Glutamatergic neuron (in vitro differentiated cells): Measurements from ENCODE around the gene GPC6. TPM values are rescaled to one million over a fixed set of nuclear protein-coding genes. Genes with fewer than 3 reads are reported as not detected.

Source experiments
- DNase-seq: peaks from one replicate; pipeline ENCODE4 v3.0.0; 2022
- H3K27ac Mint-ChIP-seq: one replicate; pipeline ENCODE4 v1.8.0; 2020; ENCODE audit warnings: mild to moderate bottlenecking, mixed read lengths, inconsistent platforms; ENCODE audit not compliant: unreplicated experiment
- H3K27me3 Mint-ChIP-seq: one replicate; pipeline ENCODE4 v1.8.0; 2020; ENCODE audit warnings: mild to moderate bottlenecking, moderate library complexity, mixed read lengths, inconsistent platforms; ENCODE audit not compliant: unreplicated experiment
- H3K36me3 Mint-ChIP-seq: one replicate; pipeline ENCODE4 v1.8.0; 2020; ENCODE audit warnings: mild to moderate bottlenecking, mixed read lengths, inconsistent platforms; ENCODE audit not compliant: unreplicated experiment
- H3K4me1 Mint-ChIP-seq: one replicate; pipeline ENCODE4 v1.8.0; 2020; ENCODE audit warnings: mild to moderate bottlenecking, low read depth, mixed read lengths, inconsistent platforms; ENCODE audit not compliant: unreplicated experiment
- H3K4me3 Mint-ChIP-seq: one replicate; pipeline ENCODE4 v1.8.0; 2020; ENCODE audit warnings: mild to moderate bottlenecking, mixed read lengths, inconsistent platforms; ENCODE audit not compliant: unreplicated experiment
- H3K9me3 Mint-ChIP-seq: one replicate; pipeline ENCODE4 v1.8.0; 2020; ENCODE audit warnings: mild to moderate bottlenecking, moderate library complexity, mixed read lengths, inconsistent platforms; ENCODE audit not compliant: unreplicated experiment
- CTCF ChIP-seq: fragments of 200-600 bp; sonication (generic); IDR thresholded peaks from one replicate; pipeline ENCODE4 v1.5.0; 2021; ENCODE audit not compliant: partially characterized antibody, unreplicated experiment
- total RNA-seq: library from RNA; stranded (reverse); fragmentation: NEBNext Ultra II Directional; extraction: Animal tissue kit (Norgen Biotek cat#: 25700); gene quantifications from one replicate; pipeline ENCODE4 v1.2.1, GENCODE V29; 2021; ENCODE audit not compliant: unreplicated experiment

The GPC6 gene
- total RNA-seq, 1 donor from 2014 or later: 11.8 TPM

- no peak for DNase-seq
- Mint-ChIP-seq H3K4me1 (peaks cover 47% of the 10 kb centered on the region), H3K27ac (no peak overlapping the region), H3K4me3 (no peak overlapping the region), H3K36me3 (no peaks in the 10 kb centered on the region), H3K9me3 (peaks cover 2% of the 10 kb centered on the region), H3K27me3 (peaks cover 3% of the 10 kb centered on the region)
- no peak for TF ChIP-seq CTCF
Measured at GRCh38 chr13:94328381-94329041, 1101.9 kb downstream of the GPC6 start.

GRCh38 chr13:94329277-94329676 lies 1102.7 kb downstream of the GPC6 start:
- H3K9me3 Mint-ChIP-seq: peaks cover 2% of the 10 kb centered on the region
- no peak for TF ChIP-seq CTCF
- H3K4me3 Mint-ChIP-seq: no peak overlapping the region
- no peak overlapping the region for H3K27ac Mint-ChIP-seq
- no peaks in the 10 kb centered on the region for H3K36me3 Mint-ChIP-seq
- H3K27me3 Mint-ChIP-seq: peaks cover 3% of the 10 kb centered on the region
- DNase-seq: no peak
- H3K4me1 Mint-ChIP-seq: peaks cover 43% of the 10 kb centered on the region

DNA sequence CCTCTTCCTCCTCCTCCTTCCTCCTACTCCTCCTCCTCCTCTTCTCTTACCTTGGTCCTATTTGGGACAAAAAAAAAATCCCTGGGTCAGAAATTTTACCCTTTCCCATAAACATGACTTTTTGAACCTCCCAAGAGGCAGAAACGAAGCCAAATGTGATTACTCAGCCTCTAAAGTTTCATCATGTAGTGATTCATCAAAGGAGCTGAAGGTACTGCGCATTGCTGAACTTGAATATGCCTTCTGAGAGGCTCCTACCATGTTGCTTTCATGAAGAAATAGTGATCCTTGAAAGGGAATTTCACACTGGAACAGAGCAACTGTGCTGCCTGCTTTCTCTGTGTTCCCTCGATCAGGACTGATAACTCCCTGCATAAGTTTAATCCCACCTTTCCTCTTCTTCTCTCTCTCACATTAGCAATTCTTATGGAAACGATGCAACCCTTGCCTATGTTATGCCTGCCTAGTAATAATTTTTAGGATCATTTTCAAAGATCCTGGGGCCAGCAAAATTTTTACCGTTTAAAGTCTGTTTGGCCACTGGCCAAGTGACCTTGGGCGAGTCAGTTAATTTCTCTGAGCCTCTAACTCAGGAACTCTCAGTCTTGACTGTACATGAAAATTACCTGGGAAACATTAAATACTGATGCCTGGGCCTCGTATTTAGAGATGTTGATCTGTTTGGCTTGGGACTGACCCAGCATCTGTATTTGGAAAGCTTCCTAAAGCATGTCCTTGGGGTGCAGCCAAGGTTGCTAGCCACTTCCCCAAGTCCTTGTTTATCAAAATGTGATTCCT lies 1103.3 kb downstream of the GPC6 start:
- no peaks in the 10 kb centered on the region for H3K36me3 Mint-ChIP-seq

DNA sequence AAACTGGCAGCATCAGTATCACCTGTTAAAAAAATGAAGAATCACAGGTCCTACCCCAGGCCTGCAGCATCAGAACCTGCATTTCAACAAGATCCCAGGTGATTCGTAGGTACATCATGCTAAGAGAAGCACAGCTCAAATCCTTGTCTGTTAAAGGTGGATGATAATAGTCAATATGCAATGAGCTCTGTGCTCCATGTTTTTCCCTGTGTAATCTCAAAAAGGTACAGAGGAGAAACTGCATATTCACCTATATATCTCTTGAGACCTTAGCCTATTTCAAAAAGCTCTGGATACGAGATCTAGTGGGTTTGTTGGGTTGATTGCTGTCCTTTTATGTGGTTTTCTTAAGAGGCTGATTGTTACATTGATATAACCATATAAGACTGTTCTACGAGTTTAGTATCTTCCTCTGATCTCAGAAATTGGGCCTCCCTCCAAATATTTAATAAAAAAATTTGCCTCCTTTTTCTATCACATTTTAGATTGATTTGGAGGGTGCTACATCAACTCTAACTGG lies 1104.0 kb downstream of the GPC6 start:
- Mint-ChIP-seq H3K9me3 (peaks cover 2% of the 10 kb centered on the region), H3K27me3 (peaks cover 3% of the 10 kb centered on the region), H3K4me1 (peaks cover 34% of the 10 kb centered on the region), H3K27ac (no peak overlapping the region), H3K36me3 (no peaks in the 10 kb centered on the region), H3K4me3 (no peak overlapping the region)
- TF ChIP-seq CTCF: no peak
- no peak for DNase-seq

More for the DNA sequence above, 1103.3 kb downstream of the GPC6 start:
- Mint-ChIP-seq H3K27ac (no peak overlapping the region), H3K9me3 (peaks cover 2% of the 10 kb centered on the region), H3K4me1 (peaks cover 36% of the 10 kb centered on the region), H3K4me3 (no peak overlapping the region), H3K27me3 (peaks cover 3% of the 10 kb centered on the region)
- no peak for TF ChIP-seq CTCF
- DNase-seq: no peak

DNA sequence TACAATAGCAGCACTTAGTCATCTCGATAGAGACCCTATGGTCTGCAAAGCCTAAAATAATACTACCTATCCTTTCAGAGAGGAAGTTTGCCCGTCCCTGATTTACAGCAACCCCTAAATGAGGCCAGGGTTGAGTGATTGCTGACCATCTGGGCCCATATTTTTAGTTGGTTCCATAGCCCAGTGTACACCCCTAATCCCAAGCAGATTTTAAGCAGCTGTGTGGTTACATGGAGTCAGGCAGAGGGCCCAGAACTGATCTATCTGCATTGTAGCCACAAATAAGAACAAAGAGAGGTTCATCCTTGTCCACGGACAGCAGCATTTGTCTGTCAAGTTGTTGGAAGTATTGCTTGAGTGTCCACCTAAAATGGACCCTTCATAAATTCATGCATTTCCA lies 1104.7 kb downstream of the GPC6 start:
- H3K4me3 Mint-ChIP-seq: no peak overlapping the region
- no peak overlapping the region for H3K27ac Mint-ChIP-seq
- peaks cover 31% of the 10 kb centered on the region for H3K4me1 Mint-ChIP-seq
- peaks cover 2% of the 10 kb centered on the region for H3K9me3 Mint-ChIP-seq
- peaks cover 3% of the 10 kb centered on the region for H3K27me3 Mint-ChIP-seq
- TF ChIP-seq CTCF: no peak
- DNase-seq: no peak
- H3K36me3 Mint-ChIP-seq: no peaks in the 10 kb centered on the region
